ENCODE results near the gene RABGAP1.

DNA sequence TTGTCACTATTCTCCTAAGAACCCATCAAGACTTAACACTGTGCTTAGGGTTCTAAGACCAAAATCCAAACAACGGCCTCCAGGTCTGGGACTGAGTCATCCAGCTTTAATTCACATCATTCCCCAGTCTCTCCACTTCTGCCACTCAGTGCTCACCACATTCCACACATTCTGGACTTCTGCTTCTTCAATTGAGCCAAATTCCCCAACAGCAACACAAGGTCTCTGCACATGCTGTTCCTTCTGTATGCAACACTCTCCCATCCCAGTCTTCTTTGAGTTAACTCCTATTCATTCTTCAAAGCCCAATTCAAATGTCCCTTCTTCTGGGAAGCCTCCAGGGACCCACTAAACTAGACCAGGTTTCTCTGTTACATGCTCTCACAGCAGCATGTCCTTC, 190.4 kb downstream of the RABGAP1 start:
- TF ChIP-seq POLR2A (IDR thresholded peaks at IDR 0.05; ENCODE audit: low read length) (no peak), GATA1 (IDR thresholded peaks at IDR 0.05; ENCODE audit: low read depth, low read length) (no peak)

Data from erythroblast (primary cell).